Naive thymus-derived CD8-positive, alpha-beta T cell (primary cell): ENCODE results near the gene ST7. TPM values are rescaled to one million over a fixed set of nuclear protein-coding genes. Genes with fewer than 3 reads are reported as not detected.

Experiments
- ATAC-seq, 2 donors: fragments of 150-1000 bp; cut with Tn5 transposase in 1 of 2; sonication (Bioruptor Pico), chemical (Tn5 transposase) in 1 of 2; 1 replicate in 1 of 2; 2 replicates in 1 of 2; pipeline ENCODE4 v1.10.0; 2021; ENCODE audit warnings: mild to moderate bottlenecking in 2 of 2, moderate library complexity in 2 of 2
- POLR2A ChIA-PET: fragments of 350-600 bp; sonication (Branson Sonifier 250); formaldehyde crosslinking; loops from one replicate; lab custom pipeline; 2021; ENCODE audit warnings: antibody characterized with exemption; lab: Charles Lee
- DNase-seq, 10 donors: peaks; one replicate each; pipeline versions ENCODE4 v3.0.0 to v3.0.0-alpha.2; 2020 to 2022
- H3K27ac Mint-ChIP-seq, 10 donors: one replicate each; pipeline ENCODE4 v1.8.0; 2020 to 2022; ENCODE audit warnings: mild to moderate bottlenecking in 10 of 10, mixed read lengths in 10 of 10, moderate library complexity in 4 of 10, inconsistent platforms in 1 of 10
- H3K27me3 Mint-ChIP-seq, 5 donors: one replicate each; pipeline ENCODE4 v1.8.0; 2021 to 2022; ENCODE audit warnings: mixed read lengths in 5 of 5
- H3K36me3 Mint-ChIP-seq, 3 donors: one replicate each; pipeline ENCODE4 v1.8.0; 2020 to 2022; ENCODE audit warnings: mixed read lengths in 3 of 3, mild to moderate bottlenecking in 2 of 3, inconsistent platforms in 1 of 3
- H3K4me1 Mint-ChIP-seq, 4 donors: one replicate each; pipeline ENCODE4 v1.8.0; 2021 to 2022; ENCODE audit warnings: mixed read lengths in 4 of 4
- H3K4me3 Mint-ChIP-seq, 10 donors: one replicate each; pipeline ENCODE4 v1.8.0; 2020 to 2022; ENCODE audit warnings: mild to moderate bottlenecking in 10 of 10, mixed read lengths in 10 of 10, moderate library complexity in 6 of 10, inconsistent platforms in 1 of 10
- H3K9me3 Mint-ChIP-seq, 9 donors: one replicate each; pipeline ENCODE4 v1.8.0; 2020 to 2022; ENCODE audit warnings: mixed read lengths in 9 of 9, mild to moderate bottlenecking in 3 of 9, inconsistent platforms in 1 of 9, moderate library complexity in 1 of 9
- polyA plus RNA-seq, 3 donors: library from polyadenylated mRNA; unstranded; fragments of 300-500 nt; fragmentation: Illumina TruSeq; gene quantifications; one replicate each; pipeline ENCODE4 v1.2.3, GENCODE V29; 2021
- total RNA-seq, 8 experiments: library from RNA in 2 of 8; stranded (reverse) in 2 of 8; gene quantifications; one replicate each; pipeline ENCODE4 v1.2.3 and lab custom pipeline; 2021 to 2026

Gene ST7
- total and polyA plus RNA-seq, 5 experiments from 2014 or later: 1.3 to 5.3 (median 3.0) TPM

DNA sequence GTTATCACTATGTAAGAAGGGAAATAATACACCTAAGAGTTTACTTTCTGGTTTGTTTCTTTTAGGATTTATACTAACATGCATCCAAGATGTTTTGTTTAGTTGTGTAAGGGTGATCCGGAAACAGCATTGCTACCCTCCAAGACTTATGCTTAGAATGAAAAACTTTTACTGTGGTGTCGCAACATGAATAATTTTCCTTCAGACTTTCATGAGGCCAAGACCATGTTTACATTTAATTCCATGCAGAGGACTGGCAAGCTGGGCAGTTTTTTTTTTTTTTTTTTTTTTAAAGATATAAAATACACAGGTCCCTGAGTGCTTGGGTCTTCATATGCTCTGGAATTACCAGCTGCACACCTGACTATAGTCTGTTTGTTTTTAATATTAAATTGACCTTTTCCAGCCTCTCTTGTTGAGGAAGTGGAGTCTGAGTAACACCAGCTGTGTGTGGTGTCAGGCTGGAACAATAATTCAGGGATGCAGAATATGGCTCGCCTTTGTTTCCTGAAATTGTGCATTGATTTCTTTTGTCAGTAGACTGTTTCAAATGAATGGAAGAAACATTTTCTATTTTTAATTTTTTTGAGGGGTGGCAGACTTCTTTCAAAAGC is 81.7 kb downstream of the ST7 start:
- H3K27ac Mint-ChIP-seq: peak overlapping the region in 1 of 10 donors; percentile 48
- H3K9me3 Mint-ChIP-seq: peaks cover 0 to 5% (median 0%) of the 10 kb centered on the region in 9 donors
- DNase-seq (no peak), ATAC-seq (no peak)
- no peaks in the 10 kb centered on the region for H3K27me3 Mint-ChIP-seq
- no peak overlapping the region for H3K4me3 Mint-ChIP-seq
- H3K36me3 Mint-ChIP-seq: no peaks in the 10 kb centered on the region
- POLR2A ChIA-PET: no interaction called here
- peaks cover 0 to 1% (median 0%) of the 10 kb centered on the region in 4 donors for H3K4me1 Mint-ChIP-seq

GRCh38 chr7:117035465-117035862 is 82.2 kb downstream of the ST7 start:
- peaks cover 0 to 4% (median 0%) of the 10 kb centered on the region in 9 donors for H3K9me3 Mint-ChIP-seq
- ATAC-seq (no peak), DNase-seq (no peak)
- no peak overlapping the region for H3K4me3 Mint-ChIP-seq
- POLR2A ChIA-PET: no interaction called here
- peaks cover 0 to 1% (median 0%) of the 10 kb centered on the region in 4 donors for H3K4me1 Mint-ChIP-seq
- no peaks in the 10 kb centered on the region for H3K27me3 Mint-ChIP-seq
- no peaks in the 10 kb centered on the region for H3K36me3 Mint-ChIP-seq
- H3K27ac Mint-ChIP-seq: no peak overlapping the region

GRCh38 chr7:117036053-117036669 is 82.9 kb downstream of the ST7 start:
- Mint-ChIP-seq H3K4me1 (peaks cover 0 to 1% (median 0%) of the 10 kb centered on the region in 4 donors), H3K9me3 (no peaks in the 10 kb centered on the region), H3K36me3 (no peaks in the 10 kb centered on the region), H3K4me3 (no peak overlapping the region), H3K27ac (no peak overlapping the region), H3K27me3 (no peaks in the 10 kb centered on the region)
- ATAC-seq (no peak), DNase-seq (no peak)
- POLR2A ChIA-PET: no interaction called here

DNA sequence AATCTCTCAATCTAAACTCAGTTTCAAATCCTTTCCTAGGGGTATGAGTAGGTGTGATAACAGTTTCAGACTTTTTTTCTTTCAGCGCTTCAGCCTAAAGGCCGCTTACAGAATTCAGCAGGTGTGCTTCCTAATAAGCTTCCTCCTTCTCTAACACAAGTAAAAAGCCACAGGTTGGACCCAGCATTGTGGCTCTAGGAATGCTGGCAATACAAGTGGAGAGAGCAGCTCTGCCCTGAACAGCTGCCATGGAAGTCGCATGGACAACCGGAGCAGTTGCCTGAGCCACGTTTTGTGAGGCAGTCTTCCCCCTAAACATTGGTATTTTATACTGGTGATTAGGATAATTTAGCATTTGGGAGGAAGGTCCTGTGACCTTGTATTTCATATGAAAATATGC is 83.5 kb downstream of the ST7 start:
- DNase-seq: no peak
- Mint-ChIP-seq H3K36me3 (no peaks in the 10 kb centered on the region), H3K4me3 (no peak overlapping the region), H3K9me3 (peaks cover 0 to 3% (median 0%) of the 10 kb centered on the region in 9 donors), H3K4me1 (peaks cover 0 to 1% (median 0%) of the 10 kb centered on the region in 4 donors), H3K27ac (peak overlapping the region in 1 of 10 donors; percentile 37), H3K27me3 (no peaks in the 10 kb centered on the region)
- ATAC-seq: no peak
- POLR2A ChIA-PET: no interaction called here

DNA sequence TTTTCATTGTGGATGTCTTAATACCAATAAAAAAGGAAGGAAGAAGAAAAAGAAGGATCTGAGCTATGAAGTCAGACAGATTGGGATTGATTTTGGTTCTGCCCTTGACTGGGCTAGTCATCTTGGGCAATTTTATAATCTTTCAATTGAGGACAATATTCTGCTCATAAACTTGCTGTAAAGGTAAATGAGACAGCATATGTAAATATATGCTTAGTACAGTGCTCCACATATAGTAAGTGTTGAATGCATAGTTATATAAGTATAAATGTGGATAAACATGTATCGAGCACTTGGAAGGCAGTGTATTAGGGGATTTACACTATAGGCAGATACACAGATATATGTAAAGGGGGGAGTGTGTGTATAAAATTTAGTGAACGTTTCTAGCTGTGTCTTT is 85.1 kb downstream of the ST7 start:
- Mint-ChIP-seq H3K9me3 (peaks cover 0 to 3% (median 0%) of the 10 kb centered on the region in 9 donors), H3K4me3 (no peak overlapping the region), H3K36me3 (no peaks in the 10 kb centered on the region), H3K27ac (no peak overlapping the region), H3K4me1 (peaks cover 0 to 1% (median 0%) of the 10 kb centered on the region in 4 donors), H3K27me3 (no peaks in the 10 kb centered on the region)
- POLR2A ChIA-PET: no interaction called here
- DNase-seq: no peak
- ATAC-seq: no peak

- Mint-ChIP-seq H3K27ac (no peak overlapping the region), H3K36me3 (no peaks in the 10 kb centered on the region), H3K4me3 (no peak overlapping the region), H3K4me1 (no peaks in the 10 kb centered on the region), H3K9me3 (peaks cover 0 to 3% (median 0%) of the 10 kb centered on the region in 9 donors), H3K27me3 (no peaks in the 10 kb centered on the region)
- DNase-seq (no peak), ATAC-seq (no peak)
- POLR2A ChIA-PET: no interaction called here
Measured at GRCh38 chr7:117041007-117041406, 87.7 kb downstream of the ST7 start.

GRCh38 chr7:117041822-117042221 is 88.5 kb downstream of the ST7 start:
- Mint-ChIP-seq H3K9me3 (peaks cover 0 to 3% (median 0%) of the 10 kb centered on the region in 9 donors), H3K27ac (no peak overlapping the region), H3K27me3 (no peaks in the 10 kb centered on the region), H3K36me3 (no peaks in the 10 kb centered on the region), H3K4me3 (no peak overlapping the region), H3K4me1 (peaks cover 0 to 5% (median 0%) of the 10 kb centered on the region in 4 donors)
- ATAC-seq (no peak), DNase-seq (no peak)
- POLR2A ChIA-PET: no interaction called here

GRCh38 chr7:117043108-117043825 is 90.0 kb downstream of the ST7 start:
- POLR2A ChIA-PET: no interaction called here
- no peak overlapping the region for H3K4me3 Mint-ChIP-seq
- peaks cover 0 to 11% (median 4%) of the 10 kb centered on the region in 4 donors for H3K4me1 Mint-ChIP-seq
- peaks cover 0 to 3% (median 0%) of the 10 kb centered on the region in 9 donors for H3K9me3 Mint-ChIP-seq
- no peaks in the 10 kb centered on the region for H3K27me3 Mint-ChIP-seq
- no peak overlapping the region for H3K27ac Mint-ChIP-seq
- DNase-seq: no peak
- ATAC-seq: no peak
- no peaks in the 10 kb centered on the region for H3K36me3 Mint-ChIP-seq

- ATAC-seq (no peak), DNase-seq (no peak)
- POLR2A ChIA-PET: no interaction called here
- peaks cover 0 to 3% (median 0%) of the 10 kb centered on the region in 9 donors for H3K9me3 Mint-ChIP-seq
- H3K36me3 Mint-ChIP-seq: no peaks in the 10 kb centered on the region
- no peak overlapping the region for H3K4me3 Mint-ChIP-seq
- H3K27ac Mint-ChIP-seq: no peak overlapping the region
- peaks cover 11 to 24% (median 18%) of the 10 kb centered on the region in 4 donors for H3K4me1 Mint-ChIP-seq
- H3K27me3 Mint-ChIP-seq: no peaks in the 10 kb centered on the region
Measured at GRCh38 chr7:117044664-117045063, 91.4 kb downstream of the ST7 start.

GRCh38 chr7:117045927-117046710 is 92.8 kb downstream of the ST7 start:
- H3K4me3 Mint-ChIP-seq: no peak overlapping the region
- no peaks in the 10 kb centered on the region for H3K27me3 Mint-ChIP-seq
- H3K4me1 Mint-ChIP-seq: peaks cover 11 to 24% (median 21%) of the 10 kb centered on the region in 4 donors
- no peak for ATAC-seq
- H3K36me3 Mint-ChIP-seq: no peaks in the 10 kb centered on the region
- no peak for DNase-seq
- H3K9me3 Mint-ChIP-seq: peaks cover 0 to 3% (median 0%) of the 10 kb centered on the region in 9 donors
- peak overlapping the region in 2 of 10 donors; percentile 3 to 23 for H3K27ac Mint-ChIP-seq
- POLR2A ChIA-PET: no interaction called here

- ATAC-seq: no peak
- no peaks in the 10 kb centered on the region for H3K36me3 Mint-ChIP-seq
Measured at GRCh38 chr7:117047496-117047895, 94.2 kb downstream of the ST7 start.

GRCh38 chr7:117048114-117048866 is 95.0 kb downstream of the ST7 start:
- peak in 2 of 10 donors; percentile 13 to 25 for DNase-seq
- H3K36me3 Mint-ChIP-seq: no peaks in the 10 kb centered on the region
- ATAC-seq: peak in 1 of 2 donors; percentile 49
- peak overlapping the region; percentile 9 to 78 (median 62) for H3K4me3 Mint-ChIP-seq
- H3K9me3 Mint-ChIP-seq: no peaks in the 10 kb centered on the region
- peak overlapping the region in 6 of 10 donors; percentile 27 to 78 (median 52) for H3K27ac Mint-ChIP-seq
- POLR2A ChIA-PET: no interaction called here
- H3K27me3 Mint-ChIP-seq: no peaks in the 10 kb centered on the region
- H3K4me1 Mint-ChIP-seq: peaks cover 16 to 30% (median 22%) of the 10 kb centered on the region in 4 donors

More at GRCh38 chr7:117047496-117047895, 94.2 kb downstream of the ST7 start:
- H3K4me3 Mint-ChIP-seq: no peak overlapping the region
- no peak for DNase-seq
- POLR2A ChIA-PET: no interaction called here
- H3K27ac Mint-ChIP-seq: no peak overlapping the region
- no peaks in the 10 kb centered on the region for H3K27me3 Mint-ChIP-seq
- no peaks in the 10 kb centered on the region for H3K9me3 Mint-ChIP-seq
- peaks cover 16 to 30% (median 22%) of the 10 kb centered on the region in 4 donors for H3K4me1 Mint-ChIP-seq
